H1 (cell line): ENCODE measurements around the gene TRAPPC2L. TPM values are rescaled to one million over a fixed set of nuclear protein-coding genes. Genes with fewer than 3 reads are reported as not detected.

Source experiments
- BACH1 ChIP-seq: IDR thresholded peaks from 2 replicates; pipeline ENCODE4 v1.6.1; 2012; ENCODE audit warnings: low read length, improper control_type of control experiment
- BCL11A ChIP-seq, 2 experiments: IDR thresholded peaks; one replicate each; pipeline ENCODE4 v1.6.1; 2011; ENCODE audit warnings: low read depth in 2 of 2, low read length in 2 of 2, mild to moderate bottlenecking in 2 of 2
- CBX8 ChIP-seq: fragments of 300-800, 300-1000 bp; sonication (generic); IDR thresholded peaks from 2 replicates; pipeline ENCODE4 v1.7.1; 2016; ENCODE audit warnings: low read depth, low read length, borderline replicate concordance
- HDAC2 ChIP-seq, 2 experiments: fragments of 300-600 bp in 1 of 2; sonication (generic) in 1 of 2; IDR thresholded peaks; 2 replicates each; pipeline ENCODE4 v1.6.1; 2011 to 2012; ENCODE audit warnings: low read depth in 2 of 2, low read length in 2 of 2, mild to moderate bottlenecking in 2 of 2, moderate library complexity in 2 of 2, borderline replicate concordance in 1 of 2, inconsistent platforms in 1 of 2
- KDM4A ChIP-seq: IDR thresholded peaks from one replicate; pipeline ENCODE4 v1.7.1; 2012; ENCODE audit warnings: low read depth, mild to moderate bottlenecking, moderate library complexity, low read length, inconsistent platforms; ENCODE audit not compliant: severe bottlenecking
- PHF8 ChIP-seq: fragments of 200-600 bp; sonication (generic); conservative IDR thresholded peaks from 2 replicates; pipeline ENCODE4 v1.7.1; 2012; ENCODE audit warnings: low read depth, mild to moderate bottlenecking, inconsistent platforms, low read length, moderate library complexity
- POLR2AphosphoS5 ChIP-seq: IDR thresholded peaks from 2 replicates; pipeline ENCODE4 v1.6.1; 2011; ENCODE audit warnings: low read depth, low read length
- RFX5 ChIP-seq: IDR thresholded peaks from 2 replicates; pipeline ENCODE4 v1.6.1; 2011; ENCODE audit warnings: low read depth, low read length, improper control_type of control experiment, borderline replicate concordance
- polyA plus RNA-seq, 7 experiments: library from polyadenylated mRNA; depleted of rRNA in 3 of 7; stranded (reverse) in 5 of 7; unstranded in 2 of 7; fragments of >200 nt in 5 of 7; fragments of 200-250 nt in 2 of 7; gene quantifications; 1 replicate in 5 of 7; 2 replicates in 1 of 7; 4 replicates in 1 of 7; pipeline versions ENCODE4 v1.2.1 to v1.2.3, GENCODE V29; 2011 to 2013; ENCODE audit warnings: missing spikeins in 2 of 7, mixed read lengths in 2 of 7
- total RNA-seq: library from RNA; stranded (reverse); fragmentation: NEBNext Ultra II Directional; extraction: Animal tissue kit (Norgen Biotek cat#: 25700); gene quantifications from 2 replicates; pipeline ENCODE4 v1.2.1, GENCODE V29; 2021
- TF ChIP-seq, protein P1 (sequence below): IDR thresholded peaks from 2 replicates; pipeline ENCODE4 v1.6.1; 2011; ENCODE audit warnings: low read depth, mild to moderate bottlenecking, low read length; ENCODE audit not compliant: insufficient read depth

The TRAPPC2L gene
- total and polyA plus RNA-seq, 2 of the 8 experiments (the other 6 are each of a cell fraction or from before 2014, with no cell fraction given), result 98.7 to 133 TPM

DNA sequence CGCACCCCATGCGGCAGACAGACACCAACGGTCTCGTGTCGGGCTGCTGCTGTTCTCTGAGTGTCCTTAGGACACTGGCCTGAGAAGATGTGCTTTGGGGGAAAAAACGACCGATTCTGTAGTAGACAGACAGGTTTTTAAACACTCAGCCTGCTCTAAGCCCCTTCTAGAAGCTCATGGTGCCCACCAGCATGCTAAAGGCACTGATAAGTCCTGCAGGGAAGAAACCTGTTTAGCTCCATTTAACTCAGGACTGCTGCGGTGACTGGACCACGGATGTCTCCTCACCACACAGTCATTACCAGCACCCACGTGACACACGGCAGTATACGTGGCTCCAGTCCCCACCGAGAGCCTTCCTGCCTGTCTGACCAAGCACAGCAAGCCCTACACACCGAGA lies 26.1 kb upstream of the TRAPPC2L start (continued):
- TF ChIP-seq POLR2AphosphoS5 (no peak), PHF8 (no peak), BACH1 (no peak), CBX8 (no peak), BCL11A (IDR thresholded peaks at IDR 0.05; ENCODE audit: low read depth in 2 of 2, low read length in 2 of 2) (no peak), KDM4A (no peak), RFX5 (no peak), HDAC2 (IDR thresholded peaks at IDR 0.05; ENCODE audit: borderline replicate concordance in 1 of 2, low read depth in 2 of 2, low read length in 2 of 2) (no peak)
- TF ChIP-seq, protein P1, sequence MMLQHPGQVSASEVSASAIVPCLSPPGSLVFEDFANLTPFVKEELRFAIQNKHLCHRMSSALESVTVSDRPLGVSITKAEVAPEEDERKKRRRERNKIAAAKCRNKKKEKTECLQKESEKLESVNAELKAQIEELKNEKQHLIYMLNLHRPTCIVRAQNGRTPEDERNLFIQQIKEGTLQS, result no peak
